Progenitor cell of endocrine pancreas (in vitro differentiated cells): ENCODE measurements around the gene PRR16. TPM values are rescaled to one million over a fixed set of nuclear protein-coding genes. Genes with fewer than 3 reads are reported as not detected.

ENCODE experiments used
- DNase-seq: peaks from one replicate; pipeline ENCODE4 v3.0.0; 2021; ENCODE audit warnings: low spot score; ENCODE audit not compliant: unreplicated experiment
- H3K27ac Mint-ChIP-seq: 2 replicates; pipeline ENCODE4 v1.8.0; 2021; ENCODE audit warnings: mild to moderate bottlenecking, moderate library complexity, mixed read lengths
- H3K27me3 Mint-ChIP-seq: 2 replicates; pipeline ENCODE4 v1.8.0; 2021; ENCODE audit warnings: mixed read lengths
- H3K36me3 Mint-ChIP-seq: 2 replicates; pipeline ENCODE4 v1.8.0; 2022; ENCODE audit warnings: mixed read lengths; ENCODE audit not compliant: insufficient read depth
- H3K4me1 Mint-ChIP-seq: 2 replicates; pipeline ENCODE4 v1.8.0; 2021; ENCODE audit warnings: low read depth, mixed read lengths
- H3K4me3 Mint-ChIP-seq: 2 replicates; pipeline ENCODE4 v1.8.0; 2021; ENCODE audit warnings: low read depth, mild to moderate bottlenecking, moderate library complexity, mixed read lengths
- H3K9me3 Mint-ChIP-seq: 2 replicates; pipeline ENCODE4 v1.8.0; 2021; ENCODE audit warnings: low read depth, mixed read lengths
- total RNA-seq: library from RNA; stranded (reverse); gene quantifications from 2 replicates; pipeline ENCODE4 v1.2.1, GENCODE V29; 2021
- TF ChIP-seq, protein P1 (sequence below): fragments of 200-600 bp; sonication (generic); IDR thresholded peaks from one replicate; pipeline ENCODE4 v1.5.0; 2021; ENCODE audit warnings: antibody characterized with exemption, mild to moderate bottlenecking; ENCODE audit not compliant: unreplicated experiment

The PRR16 gene
- total RNA-seq, 1 donor from 2014 or later = not detected

DNA sequence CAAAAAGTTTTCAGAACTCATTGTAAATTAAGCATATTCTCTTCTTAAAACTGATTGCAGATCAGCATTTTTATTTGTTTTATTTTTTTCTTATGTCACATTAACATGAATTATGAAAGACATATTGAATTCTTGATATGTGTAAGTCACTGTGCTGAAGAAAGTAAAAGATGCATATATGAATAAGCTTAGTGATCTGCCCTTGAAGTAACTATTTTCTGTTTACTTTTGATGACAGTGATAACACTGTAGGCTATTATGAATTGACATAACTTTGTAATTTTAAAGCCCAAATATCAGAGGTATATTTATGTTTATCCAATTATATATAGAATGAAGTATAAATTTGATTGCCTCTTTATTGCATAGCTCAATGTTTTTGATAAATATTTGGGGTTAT lies 8.8 kb downstream of the PRR16 start:
- Mint-ChIP-seq H3K27me3 (peaks cover 8% of the 10 kb centered on the region), H3K4me1 (no peaks in the 10 kb centered on the region), H3K4me3 (no peak overlapping the region), H3K36me3 (no peaks in the 10 kb centered on the region), H3K9me3 (no peaks in the 10 kb centered on the region), H3K27ac (no peak overlapping the region)
- no peak for DNase-seq
- TF ChIP-seq, protein P1, sequence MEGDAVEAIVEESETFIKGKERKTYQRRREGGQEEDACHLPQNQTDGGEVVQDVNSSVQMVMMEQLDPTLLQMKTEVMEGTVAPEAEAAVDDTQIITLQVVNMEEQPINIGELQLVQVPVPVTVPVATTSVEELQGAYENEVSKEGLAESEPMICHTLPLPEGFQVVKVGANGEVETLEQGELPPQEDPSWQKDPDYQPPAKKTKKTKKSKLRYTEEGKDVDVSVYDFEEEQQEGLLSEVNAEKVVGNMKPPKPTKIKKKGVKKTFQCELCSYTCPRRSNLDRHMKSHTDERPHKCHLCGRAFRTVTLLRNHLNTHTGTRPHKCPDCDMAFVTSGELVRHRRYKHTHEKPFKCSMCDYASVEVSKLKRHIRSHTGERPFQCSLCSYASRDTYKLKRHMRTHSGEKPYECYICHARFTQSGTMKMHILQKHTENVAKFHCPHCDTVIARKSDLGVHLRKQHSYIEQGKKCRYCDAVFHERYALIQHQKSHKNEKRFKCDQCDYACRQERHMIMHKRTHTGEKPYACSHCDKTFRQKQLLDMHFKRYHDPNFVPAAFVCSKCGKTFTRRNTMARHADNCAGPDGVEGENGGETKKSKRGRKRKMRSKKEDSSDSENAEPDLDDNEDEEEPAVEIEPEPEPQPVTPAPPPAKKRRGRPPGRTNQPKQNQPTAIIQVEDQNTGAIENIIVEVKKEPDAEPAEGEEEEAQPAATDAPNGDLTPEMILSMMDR = no peak

DNA sequence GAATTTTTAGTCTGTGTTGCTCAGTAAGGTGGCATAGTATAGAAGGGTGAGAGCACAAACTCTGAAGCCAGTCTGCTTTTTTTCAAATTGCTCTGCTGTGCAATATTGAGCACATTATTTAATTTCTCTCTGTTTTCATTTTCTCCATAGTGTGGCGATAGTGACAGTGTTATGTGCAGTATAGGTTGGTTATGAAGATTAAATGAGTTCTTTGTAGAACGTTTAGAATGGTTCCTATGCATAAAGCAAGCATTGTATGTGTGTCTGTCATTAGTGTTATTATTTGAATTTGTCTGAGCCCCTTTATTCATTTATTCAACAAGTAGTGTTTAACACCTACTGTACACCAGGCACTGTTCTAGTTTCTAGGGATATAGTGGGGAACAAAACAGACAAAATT lies 9.2 kb downstream of the PRR16 start:
- Mint-ChIP-seq H3K9me3 (no peaks in the 10 kb centered on the region), H3K4me3 (no peak overlapping the region), H3K4me1 (no peaks in the 10 kb centered on the region), H3K27ac (no peak overlapping the region), H3K36me3 (no peaks in the 10 kb centered on the region), H3K27me3 (peaks cover 4% of the 10 kb centered on the region)
- TF ChIP-seq, protein P1 = no peak
- DNase-seq = no peak

DNA sequence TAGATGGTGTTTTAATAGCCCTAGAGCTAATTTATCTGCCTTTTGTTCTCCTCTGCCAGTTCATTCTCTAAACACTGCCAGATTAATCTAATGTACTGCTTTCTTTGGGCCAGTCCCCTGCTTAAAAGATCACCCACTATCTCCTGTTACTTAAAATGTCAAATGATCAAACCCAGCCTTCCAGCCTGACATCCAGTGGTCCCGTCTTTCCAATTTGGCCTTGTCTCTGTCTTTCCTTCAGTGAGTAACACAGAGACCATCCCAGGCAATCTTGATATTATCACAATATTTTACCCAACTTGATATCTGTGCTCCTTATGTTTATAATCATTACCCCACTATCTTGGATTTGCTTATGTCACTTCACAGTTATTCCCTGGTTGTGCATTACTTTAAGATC lies 12.0 kb downstream of the PRR16 start:
- H3K27ac Mint-ChIP-seq = no peak overlapping the region

DNA sequence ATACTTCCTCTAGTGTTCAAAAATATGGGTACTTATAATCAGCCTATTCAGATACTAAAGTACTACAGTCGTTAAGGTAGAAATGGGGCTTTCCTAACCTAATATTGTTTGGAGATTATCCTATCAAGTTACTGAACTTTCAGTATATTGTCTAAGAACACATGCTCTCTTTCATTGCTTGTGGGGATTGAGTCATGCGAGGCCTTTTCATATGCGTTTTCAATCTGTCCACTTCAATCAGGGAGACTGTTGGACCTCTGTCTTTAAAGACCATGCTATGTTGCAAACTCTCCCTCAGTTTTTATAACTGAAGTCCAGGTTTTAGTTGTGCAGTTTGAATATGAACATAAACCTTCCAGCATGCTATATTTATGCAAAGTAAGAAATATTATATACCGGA lies 15.0 kb downstream of the PRR16 start:
- no peak for DNase-seq
- Mint-ChIP-seq H3K36me3 (no peaks in the 10 kb centered on the region), H3K9me3 (no peaks in the 10 kb centered on the region), H3K4me1 (no peaks in the 10 kb centered on the region), H3K27ac (no peak overlapping the region), H3K4me3 (no peak overlapping the region), H3K27me3 (no peaks in the 10 kb centered on the region)
- TF ChIP-seq, protein P1 = no peak

More for the DNA sequence above, 12.0 kb downstream of the PRR16 start:
- Mint-ChIP-seq H3K4me3 (no peak overlapping the region), H3K27me3 (no peaks in the 10 kb centered on the region), H3K4me1 (no peaks in the 10 kb centered on the region), H3K9me3 (no peaks in the 10 kb centered on the region), H3K36me3 (no peaks in the 10 kb centered on the region)
- DNase-seq = no peak
- TF ChIP-seq, protein P1 = no peak

DNA sequence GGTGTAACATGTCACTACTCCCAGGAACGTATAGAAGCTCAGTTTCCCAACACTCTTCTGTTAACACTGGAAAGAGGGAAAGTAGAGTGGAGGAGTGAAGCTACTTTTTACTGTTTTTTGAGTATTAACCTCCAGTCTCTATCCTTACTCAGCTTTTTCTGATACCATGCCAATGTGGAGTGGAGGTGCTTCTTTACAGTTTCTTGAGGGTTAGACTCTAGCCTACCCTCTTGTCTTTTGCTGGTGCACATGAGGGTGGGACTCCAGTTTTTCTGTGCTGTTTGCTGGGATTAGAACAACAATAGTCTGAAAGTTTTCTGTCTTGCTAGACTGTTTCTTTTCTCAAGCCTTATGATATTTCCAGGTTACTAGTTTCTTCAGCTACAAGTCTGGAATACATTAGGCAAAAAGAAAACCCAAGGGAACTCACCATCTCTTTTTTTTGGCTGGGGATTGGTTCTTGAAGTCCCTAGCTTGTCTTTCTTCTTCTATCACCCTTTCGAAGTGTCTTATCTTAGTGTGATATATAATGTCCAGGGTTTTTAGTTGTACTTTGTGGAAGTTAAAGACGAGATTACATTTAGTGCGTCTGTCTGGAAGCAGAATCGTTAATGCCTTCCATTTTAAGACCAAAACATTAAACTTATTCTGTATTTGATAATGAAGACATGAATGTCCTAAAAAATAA lies 35.9 kb downstream of the PRR16 start:
- Mint-ChIP-seq H3K4me3 (no peak overlapping the region), H3K4me1 (no peaks in the 10 kb centered on the region), H3K27me3 (no peaks in the 10 kb centered on the region), H3K36me3 (no peaks in the 10 kb centered on the region), H3K27ac (no peak overlapping the region), H3K9me3 (no peaks in the 10 kb centered on the region)
- DNase-seq = no peak
- TF ChIP-seq, protein P1 = no peak
